ENCODE results near the gene GDPD5.

Gene GDPD5

DNA sequence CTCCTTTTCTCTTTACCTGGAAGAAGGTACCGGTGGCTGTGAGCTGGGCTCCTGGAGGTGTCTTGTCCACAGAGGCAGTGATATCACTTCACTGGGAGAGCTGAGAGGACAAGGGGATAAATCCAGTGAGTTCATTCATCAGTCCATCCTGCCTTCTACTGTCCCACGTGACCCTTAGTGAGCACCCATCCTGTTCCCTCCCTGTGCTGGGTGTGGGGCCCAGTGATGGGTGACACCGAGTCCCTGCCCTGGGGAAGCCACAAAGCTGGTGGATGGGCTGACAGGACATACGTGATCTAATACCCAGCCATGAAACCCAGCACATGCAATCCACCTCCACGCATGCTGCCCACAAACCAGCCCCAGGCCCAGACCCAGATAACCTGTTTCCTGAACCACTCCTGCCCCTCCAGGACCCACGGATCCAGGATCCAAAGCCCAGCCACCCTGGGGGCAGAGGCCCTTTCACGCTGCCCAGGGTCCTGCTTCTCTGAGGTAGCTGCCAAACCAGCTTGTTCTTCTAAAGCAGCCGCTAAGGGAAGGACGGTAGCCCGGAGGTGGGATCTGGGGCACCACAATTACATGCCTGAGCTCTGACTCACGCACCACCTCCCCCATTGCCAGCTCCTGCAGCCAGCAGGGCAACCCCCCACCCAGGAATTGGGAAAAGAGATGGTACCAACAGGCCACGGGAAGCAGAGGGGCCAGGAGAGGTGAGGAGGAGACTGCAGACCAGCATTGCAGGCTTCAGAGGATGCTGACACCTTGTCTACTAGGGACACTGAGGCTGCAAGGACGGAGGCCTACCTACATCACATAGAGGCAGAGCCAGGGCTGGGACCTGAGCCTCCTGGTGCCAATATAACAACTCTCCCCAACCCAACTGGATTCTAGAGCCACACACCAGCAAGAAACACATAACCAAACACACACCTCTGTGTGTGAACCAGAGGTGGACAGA, 35.2 kb downstream of the GDPD5 start:
- H3K4me3 ChIP-seq (ENCODE audit: low read depth, low read length) = no peak overlapping the region
- TF ChIP-seq, protein P1, sequence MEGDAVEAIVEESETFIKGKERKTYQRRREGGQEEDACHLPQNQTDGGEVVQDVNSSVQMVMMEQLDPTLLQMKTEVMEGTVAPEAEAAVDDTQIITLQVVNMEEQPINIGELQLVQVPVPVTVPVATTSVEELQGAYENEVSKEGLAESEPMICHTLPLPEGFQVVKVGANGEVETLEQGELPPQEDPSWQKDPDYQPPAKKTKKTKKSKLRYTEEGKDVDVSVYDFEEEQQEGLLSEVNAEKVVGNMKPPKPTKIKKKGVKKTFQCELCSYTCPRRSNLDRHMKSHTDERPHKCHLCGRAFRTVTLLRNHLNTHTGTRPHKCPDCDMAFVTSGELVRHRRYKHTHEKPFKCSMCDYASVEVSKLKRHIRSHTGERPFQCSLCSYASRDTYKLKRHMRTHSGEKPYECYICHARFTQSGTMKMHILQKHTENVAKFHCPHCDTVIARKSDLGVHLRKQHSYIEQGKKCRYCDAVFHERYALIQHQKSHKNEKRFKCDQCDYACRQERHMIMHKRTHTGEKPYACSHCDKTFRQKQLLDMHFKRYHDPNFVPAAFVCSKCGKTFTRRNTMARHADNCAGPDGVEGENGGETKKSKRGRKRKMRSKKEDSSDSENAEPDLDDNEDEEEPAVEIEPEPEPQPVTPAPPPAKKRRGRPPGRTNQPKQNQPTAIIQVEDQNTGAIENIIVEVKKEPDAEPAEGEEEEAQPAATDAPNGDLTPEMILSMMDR (IDR thresholded peaks at IDR 0.05; ENCODE audit: borderline replicate concordance, insufficient read depth, low read depth, low read length) = no peak

DNA sequence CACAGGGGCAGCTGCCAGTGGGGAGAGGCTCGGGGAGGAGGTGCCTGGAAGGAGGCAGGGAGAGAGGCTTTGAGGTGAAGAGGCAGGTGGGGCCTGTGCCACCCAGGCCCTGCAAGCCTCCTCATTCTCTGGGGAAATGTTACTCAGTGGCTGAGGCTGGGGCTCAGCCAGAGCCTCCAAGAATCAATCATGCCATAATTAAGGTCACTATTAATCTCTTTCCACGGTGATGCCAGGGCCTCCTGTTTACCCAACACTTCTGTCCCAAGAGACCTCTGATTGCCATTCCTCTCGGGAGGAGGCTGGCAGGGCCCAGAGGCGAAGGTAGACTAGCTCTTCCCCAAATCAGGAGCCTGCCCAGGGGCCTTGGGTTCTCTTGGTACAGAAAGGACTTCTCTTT, 38.4 kb downstream of the GDPD5 start:
- H3K4me3 ChIP-seq (ENCODE audit: low read depth, low read length) = no peak overlapping the region
- TF ChIP-seq, protein P1 (IDR thresholded peaks at IDR 0.05; ENCODE audit: borderline replicate concordance, insufficient read depth, low read depth, low read length) = no peak

DNA sequence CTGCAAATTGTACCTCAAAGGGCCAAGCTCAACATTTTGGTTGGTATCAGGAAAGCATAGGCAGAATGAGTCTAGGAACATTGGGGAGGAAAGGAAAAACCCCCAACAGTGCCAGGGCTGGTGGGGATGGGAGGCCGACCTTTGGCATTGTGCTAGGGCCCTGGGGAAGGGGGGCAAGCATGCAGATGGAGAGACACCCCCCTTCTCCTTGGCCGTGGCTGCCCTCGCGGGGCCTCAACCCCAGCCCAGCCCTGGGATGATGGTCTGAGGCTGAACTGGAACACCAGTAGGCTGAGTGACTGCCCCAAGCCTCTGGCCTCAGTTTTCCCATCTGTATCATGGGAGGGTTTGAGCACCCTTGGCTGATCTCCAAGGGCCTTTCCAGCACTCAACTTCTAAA, 40.0 kb downstream of the GDPD5 start:
- H3K4me3 ChIP-seq (ENCODE audit: low read depth, low read length) = no peak overlapping the region
- TF ChIP-seq, protein P1 (IDR thresholded peaks at IDR 0.05; ENCODE audit: borderline replicate concordance, insufficient read depth, low read depth, low read length) = no peak

DNA sequence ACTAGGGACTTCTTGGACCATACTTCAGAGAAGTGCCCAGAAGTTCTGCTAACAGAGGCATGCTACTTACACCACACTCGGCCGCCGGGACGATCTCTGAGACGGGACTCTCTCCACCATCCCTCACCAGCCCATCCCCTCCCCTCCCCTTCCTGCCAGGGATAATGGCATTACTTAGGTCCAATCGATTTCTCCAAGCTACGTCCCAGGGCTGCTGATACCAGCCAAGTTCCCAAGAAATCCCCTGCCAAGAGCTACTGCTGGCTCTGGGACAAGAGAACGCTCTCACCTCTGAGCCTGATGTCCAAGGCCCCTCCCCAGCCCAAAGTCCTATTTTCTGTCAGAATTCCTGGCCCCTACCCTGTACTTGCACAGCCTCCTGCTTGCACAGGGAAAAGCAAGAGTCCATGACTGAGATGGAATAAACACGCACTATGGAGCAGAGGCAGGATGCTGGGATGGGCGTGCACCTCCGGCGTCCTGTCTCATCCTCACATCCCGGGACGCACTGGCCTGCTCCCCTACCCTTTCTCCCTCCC, 42.7 kb downstream of the GDPD5 start:
- TF ChIP-seq, protein P1 (IDR thresholded peaks at IDR 0.05; ENCODE audit: borderline replicate concordance, insufficient read depth, low read depth, low read length) = no peak
- no peak overlapping the region for H3K4me3 ChIP-seq (ENCODE audit: low read depth, low read length)

DNA sequence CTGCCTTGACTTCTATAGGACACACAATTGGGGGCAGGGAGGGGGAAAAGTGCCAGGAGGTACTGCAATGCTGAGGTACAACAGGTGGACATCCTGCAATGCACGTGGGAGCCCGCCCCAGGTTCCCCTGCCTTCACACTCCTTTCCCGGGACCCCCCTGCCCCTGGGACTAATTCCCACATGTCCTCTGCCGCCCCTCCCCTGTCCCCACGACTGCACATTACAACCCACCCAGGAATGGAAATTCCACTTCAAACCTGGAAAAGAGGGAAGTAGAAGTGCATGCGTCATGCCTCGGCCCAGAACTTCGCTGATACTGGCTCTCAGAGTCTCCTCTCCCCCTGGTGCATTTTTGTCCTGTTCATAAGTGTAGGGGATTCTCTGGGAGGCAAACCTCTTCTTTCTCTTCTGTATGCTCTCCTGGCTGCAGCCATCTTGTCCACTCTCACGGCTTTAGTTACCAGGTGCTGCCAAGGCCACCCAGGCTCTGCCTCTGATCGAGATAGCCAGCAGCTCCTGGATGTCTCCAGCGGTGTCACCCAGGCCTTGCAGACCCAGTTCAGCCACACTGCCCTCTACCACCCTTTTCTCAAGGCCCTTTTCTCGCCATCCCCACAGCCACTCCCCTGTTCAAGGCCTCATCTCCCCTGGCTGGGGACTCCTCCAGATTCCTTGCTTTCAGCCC, 43.7 kb downstream of the GDPD5 start:
- TF ChIP-seq, protein P1 (IDR thresholded peaks at IDR 0.05; ENCODE audit: borderline replicate concordance, insufficient read depth, low read depth, low read length) = no peak
- H3K4me3 ChIP-seq (ENCODE audit: low read depth, low read length) = no peak overlapping the region

DNA sequence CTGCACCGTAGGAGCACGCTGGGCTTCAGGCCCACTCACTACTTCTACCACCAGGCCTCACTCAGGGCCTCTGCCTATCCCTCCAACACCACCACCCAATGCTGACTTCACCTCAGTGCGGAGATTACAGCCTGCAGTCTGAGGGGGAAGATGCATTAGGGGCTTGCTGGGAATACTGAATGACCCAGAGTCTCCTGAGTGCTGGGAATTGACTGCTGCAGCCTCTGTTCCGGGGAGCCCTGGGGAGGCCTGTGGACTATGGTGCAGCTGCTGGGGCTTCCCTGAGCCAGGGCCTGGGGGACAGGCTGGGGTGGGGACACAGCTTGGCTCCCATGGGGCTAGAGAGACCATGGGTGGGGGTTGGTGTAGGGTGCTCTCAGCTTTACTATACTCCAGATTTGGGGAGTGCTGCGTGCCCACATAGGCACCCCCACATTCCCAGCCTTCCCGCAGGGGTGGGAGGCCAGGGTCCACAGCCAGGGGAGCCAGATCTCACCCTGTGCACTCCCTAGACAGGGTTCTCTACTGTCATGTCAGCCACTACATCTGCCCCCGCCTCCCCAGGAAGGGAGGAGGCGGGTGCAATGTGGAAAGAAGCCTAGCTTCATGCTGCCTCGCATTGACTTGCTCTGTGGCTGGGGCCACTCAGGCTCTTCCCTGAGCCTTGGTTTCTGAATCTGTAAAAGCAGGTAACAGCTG, 44.4 kb downstream of the GDPD5 start:
- no peak overlapping the region for H3K4me3 ChIP-seq (ENCODE audit: low read depth, low read length)
- TF ChIP-seq, protein P1 (IDR thresholded peaks at IDR 0.05; ENCODE audit: borderline replicate concordance, insufficient read depth, low read depth, low read length) = no peak

Data from GM12875 (cell line).